Sigmoid colon (tissue), 7 donors: ENCODE measurements around the gene CLCN1. TPM values are rescaled to one million over a fixed set of nuclear protein-coding genes. Genes with fewer than 3 reads are reported as not detected.

ENCODE experiments used
- DNase-seq: peaks from one replicate; pipeline ENCODE4 v3.0.0-alpha.2; 2019
- H3K27ac ChIP-seq, 4 donors: fragments of 200-600 bp; sonication (generic); one replicate each; pipeline ENCODE4 v1.5.1; 2016 to 2019; ENCODE audit warnings: mild to moderate bottlenecking in 1 of 4
- H3K27me3 ChIP-seq, 3 donors: fragments of 200-600 bp; sonication (generic); one replicate each; pipeline ENCODE4 v1.5.1; 2019; ENCODE audit warnings: mild to moderate bottlenecking in 1 of 3
- H3K36me3 ChIP-seq, 4 donors: fragments of 200-600 bp; sonication (generic); one replicate each; pipeline ENCODE4 v1.5.1; 2016 to 2019
- H3K4me1 ChIP-seq, 4 donors: fragments of 200-600 bp; sonication (generic); one replicate each; pipeline ENCODE4 v1.5.1; 2017 to 2019
- H3K4me3 ChIP-seq, 4 donors: fragments of 200-600 bp; sonication (generic); one replicate each; pipeline ENCODE4 v1.5.1; 2017 to 2019; ENCODE audit warnings: mild to moderate bottlenecking in 2 of 4, moderate library complexity in 1 of 4
- H3K9me3 ChIP-seq, 4 donors: fragments of 200-600 bp in 3 of 4; sonication (generic) in 3 of 4; one replicate each; pipeline versions ENCODE4 v1.5.1 to v1.6.1; 2013 to 2019
- EP300 ChIP-seq, 4 donors: sonication (generic); formaldehyde crosslinking; IDR thresholded peaks; one replicate each; pipeline ENCODE4 v1.6.1; 2017; ENCODE audit warnings: antibody characterized with exemption in 4 of 4
- POLR2A ChIP-seq, 2 donors: fragments of 450-650 bp; IDR thresholded peaks; one replicate each; pipeline ENCODE4 v1.6.1; 2016; ENCODE audit warnings: antibody characterized with exemption in 2 of 2, mild to moderate bottlenecking in 2 of 2, moderate library complexity in 2 of 2
- POLR2AphosphoS5 ChIP-seq, 4 donors: sonication (generic); formaldehyde crosslinking; IDR thresholded peaks; one replicate each; pipeline ENCODE4 v1.6.1; 2017; ENCODE audit warnings: antibody characterized with exemption in 4 of 4
- WGBS, 2 donors: extraction: QIAGEN DNeasy Blood & Tissue Kit; methylation state at CpG; one replicate each; pipeline ENCODE4 v1.1.7; 2013; 5-methylcytosine and 5-hydroxymethylcytosine counted together
- intact Hi-C: fragments of 100-400 bp; cut with DNase I; formaldehyde crosslinking; loops from one replicate; pipeline ENCODE4 v1.15.1; 2023
- polyA plus RNA-seq, 3 donors: library from polyadenylated mRNA; stranded (reverse); fragments of 200-250 nt; gene quantifications; one replicate each; pipeline ENCODE4 v1.2.3, GENCODE V29; 2013
- total RNA-seq, 4 donors: library from RNA; depleted of rRNA; stranded (reverse); fragments of >200 nt; gene quantifications; one replicate each; pipeline ENCODE4 v1.1.0, GENCODE V29; 2016
- TF ChIP-seq, protein P1 (sequence below), 4 experiments: fragments of 450-650 bp in 3 of 4; fragments of 200-600 bp in 1 of 4; IDR thresholded peaks; one replicate each; pipeline ENCODE4 v1.5.1; 2016 to 2019; ENCODE audit warnings: antibody characterized with exemption in 4 of 4, mild to moderate bottlenecking in 3 of 4, moderate library complexity in 2 of 4
- donor health status: healthy with polysubstance abuse.
- donor health status: Bipolar disorder and iron deficiency.
- donor health status: healthy.

CLCN1 gene
- total and polyA plus RNA-seq, 7 donors, result 0.14 to 0.15 TPM; not detected in 5

DNA sequence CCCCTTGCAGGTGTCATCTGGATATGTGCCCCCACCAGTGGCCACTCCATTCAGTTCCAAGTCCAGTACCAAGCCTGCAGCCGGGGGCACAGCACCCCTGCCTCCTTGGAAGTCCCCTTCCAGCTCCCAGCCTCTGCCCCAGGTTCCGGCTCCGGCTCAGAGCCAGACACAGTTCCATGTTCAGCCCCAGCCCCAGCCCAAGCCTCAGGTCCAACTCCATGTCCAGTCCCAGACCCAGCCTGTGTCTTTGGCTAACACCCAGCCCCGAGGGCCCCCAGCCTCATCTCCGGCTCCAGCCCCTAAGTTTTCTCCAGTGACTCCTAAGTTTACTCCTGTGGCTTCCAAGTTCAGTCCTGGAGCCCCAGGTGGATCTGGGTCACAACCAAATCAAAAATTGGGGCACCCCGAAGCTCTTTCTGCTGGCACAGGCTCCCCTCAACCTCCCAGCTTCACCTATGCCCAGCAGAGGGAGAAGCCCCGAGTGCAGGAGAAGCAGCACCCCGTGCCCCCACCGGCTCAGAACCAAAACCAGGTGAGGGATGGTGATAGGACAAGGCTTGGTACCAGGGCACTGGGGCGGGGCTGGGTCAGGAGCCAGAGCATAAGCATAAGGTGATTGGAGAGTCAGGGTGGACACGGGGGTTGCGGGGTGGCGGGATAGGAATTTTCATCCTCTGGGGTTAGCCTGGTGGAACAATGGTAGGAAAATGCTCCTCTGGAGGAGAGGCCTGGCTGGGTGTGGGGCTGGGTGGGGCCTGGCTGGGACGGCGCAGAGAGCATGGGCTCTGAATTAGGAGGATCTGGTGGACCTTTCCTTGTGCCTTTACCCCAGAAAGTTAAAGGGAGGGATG, 67.1 kb downstream of the CLCN1 start:
- intact Hi-C loops, result loop anchor here (5.0 to 10.0 kb wide), 5 partner anchors 34 to 528 kb away; partner anchors contain the start of genes CASP2, EPHB6, GSTK1 and TCAF1
- Histone ChIP-seq H3K4me1 (peaks cover 0 to 80% (median 77%) of the 10 kb centered on the region in 4 donors), H3K36me3 (peaks cover 0 to 19% (median 9%) of the 10 kb centered on the region in 4 donors), H3K4me3 (peak overlapping the region; percentile 82 to 100 (median 91)), H3K27me3 (no peaks in the 10 kb centered on the region), H3K9me3 (no peaks in the 10 kb centered on the region), H3K27ac (peak overlapping the region; percentile 97 to 100 (median 100))
- WGBS, 2 donors, result 87 to 92% methylated on average over 15 of the region's 15 CpGs
- TF ChIP-seq, protein P1, sequence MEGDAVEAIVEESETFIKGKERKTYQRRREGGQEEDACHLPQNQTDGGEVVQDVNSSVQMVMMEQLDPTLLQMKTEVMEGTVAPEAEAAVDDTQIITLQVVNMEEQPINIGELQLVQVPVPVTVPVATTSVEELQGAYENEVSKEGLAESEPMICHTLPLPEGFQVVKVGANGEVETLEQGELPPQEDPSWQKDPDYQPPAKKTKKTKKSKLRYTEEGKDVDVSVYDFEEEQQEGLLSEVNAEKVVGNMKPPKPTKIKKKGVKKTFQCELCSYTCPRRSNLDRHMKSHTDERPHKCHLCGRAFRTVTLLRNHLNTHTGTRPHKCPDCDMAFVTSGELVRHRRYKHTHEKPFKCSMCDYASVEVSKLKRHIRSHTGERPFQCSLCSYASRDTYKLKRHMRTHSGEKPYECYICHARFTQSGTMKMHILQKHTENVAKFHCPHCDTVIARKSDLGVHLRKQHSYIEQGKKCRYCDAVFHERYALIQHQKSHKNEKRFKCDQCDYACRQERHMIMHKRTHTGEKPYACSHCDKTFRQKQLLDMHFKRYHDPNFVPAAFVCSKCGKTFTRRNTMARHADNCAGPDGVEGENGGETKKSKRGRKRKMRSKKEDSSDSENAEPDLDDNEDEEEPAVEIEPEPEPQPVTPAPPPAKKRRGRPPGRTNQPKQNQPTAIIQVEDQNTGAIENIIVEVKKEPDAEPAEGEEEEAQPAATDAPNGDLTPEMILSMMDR (IDR thresholded peaks at IDR 0.05), result no peak
- TF ChIP-seq POLR2AphosphoS5 (IDR thresholded peaks at IDR 0.05) (no peak), POLR2A (IDR thresholded peaks at IDR 0.05) (no peak), EP300 (IDR thresholded peaks at IDR 0.05) (no peak)
- peak; percentile 71 for DNase-seq

DNA sequence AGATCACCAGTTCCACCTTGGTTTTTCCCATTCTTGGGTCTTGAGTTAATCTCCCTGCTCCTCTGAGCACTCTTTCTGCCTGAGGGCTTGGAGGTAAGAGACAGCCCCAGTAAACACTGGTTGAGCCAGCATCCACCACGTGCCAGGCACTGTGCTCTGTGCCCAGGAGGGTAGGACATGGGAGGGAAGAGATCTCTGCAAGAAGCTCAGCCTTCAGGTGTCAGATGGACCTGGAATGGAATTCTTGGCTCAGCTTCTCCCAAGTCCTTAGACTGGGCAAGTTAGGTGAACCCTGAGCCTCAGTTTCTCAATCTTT, 67.7 kb downstream of the CLCN1 start:
- peak overlapping the region; percentile 97 to 100 (median 100) for H3K27ac ChIP-seq
- intact Hi-C loops, result loop anchor here (5.0 to 10.0 kb wide), 5 partner anchors 34 to 529 kb away; partner anchors contain the start of genes CASP2, EPHB6, GSTK1 and TCAF1
- peaks cover 0 to 80% (median 78%) of the 10 kb centered on the region in 4 donors for H3K4me1 ChIP-seq
- peak overlapping the region in 3 of 4 donors; percentile 90 to 100 (median 92) for H3K4me3 ChIP-seq
- TF ChIP-seq POLR2AphosphoS5 (IDR thresholded peaks at IDR 0.05), result no peak
- TF ChIP-seq POLR2A (IDR thresholded peaks at IDR 0.05), result no peak
- TF ChIP-seq EP300 (IDR thresholded peaks at IDR 0.05), result no peak
- TF ChIP-seq, protein P1 (IDR thresholded peaks at IDR 0.05), result no peak
- DNase-seq, result peak; percentile 66
- H3K27me3 ChIP-seq, result no peaks in the 10 kb centered on the region
- H3K9me3 ChIP-seq, result no peaks in the 10 kb centered on the region
- peaks cover 4 to 25% (median 14%) of the 10 kb centered on the region in 4 donors for H3K36me3 ChIP-seq
- 71 to 88% methylated on average over 1 of the region's 1 CpG for WGBS, 2 donors

DNA sequence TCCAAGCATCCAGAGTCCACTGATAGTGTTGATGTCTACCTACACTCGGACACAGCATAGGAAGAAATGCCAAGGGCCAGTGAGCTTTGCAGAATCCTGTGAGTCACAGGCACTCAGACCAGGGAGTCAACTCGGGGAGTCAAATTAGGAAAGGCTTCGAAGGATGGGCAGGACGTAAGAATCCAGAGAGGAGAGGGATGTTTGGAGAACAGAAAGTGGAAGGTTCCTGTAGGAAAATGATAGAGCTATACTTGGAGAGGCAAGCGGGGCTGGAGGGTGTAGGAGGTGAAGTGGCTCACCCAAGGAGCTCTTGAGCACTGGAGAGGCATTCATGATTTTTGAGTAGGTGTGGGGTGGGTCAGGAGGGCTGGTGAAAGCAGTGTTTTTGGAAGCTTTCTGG, 68.2 kb downstream of the CLCN1 start:
- 66 to 81% methylated on average over 5 of the region's 5 CpGs for WGBS, 2 donors
- DNase-seq, result peak; percentile 74
- H3K4me3 ChIP-seq, result peak overlapping the region in 3 of 4 donors; percentile 90 to 100 (median 92)
- peaks cover 0 to 80% (median 77%) of the 10 kb centered on the region in 4 donors for H3K4me1 ChIP-seq
- no peaks in the 10 kb centered on the region for H3K27me3 ChIP-seq
- TF ChIP-seq POLR2A (IDR thresholded peaks at IDR 0.05), result no peak
- TF ChIP-seq, protein P1 (IDR thresholded peaks at IDR 0.05), result no peak
- no peak for TF ChIP-seq POLR2AphosphoS5 (IDR thresholded peaks at IDR 0.05)
- no peak for TF ChIP-seq EP300 (IDR thresholded peaks at IDR 0.05)
- H3K27ac ChIP-seq, result peak overlapping the region; percentile 97 to 100 (median 100)
- peaks cover 9 to 30% (median 20%) of the 10 kb centered on the region in 4 donors for H3K36me3 ChIP-seq
- H3K9me3 ChIP-seq, result no peaks in the 10 kb centered on the region
- intact Hi-C loops, result loop anchor here (5.0 to 10.0 kb wide), 5 partner anchors 33 to 529 kb away; partner anchors contain the start of genes CASP2, EPHB6, GSTK1 and TCAF1

DNA sequence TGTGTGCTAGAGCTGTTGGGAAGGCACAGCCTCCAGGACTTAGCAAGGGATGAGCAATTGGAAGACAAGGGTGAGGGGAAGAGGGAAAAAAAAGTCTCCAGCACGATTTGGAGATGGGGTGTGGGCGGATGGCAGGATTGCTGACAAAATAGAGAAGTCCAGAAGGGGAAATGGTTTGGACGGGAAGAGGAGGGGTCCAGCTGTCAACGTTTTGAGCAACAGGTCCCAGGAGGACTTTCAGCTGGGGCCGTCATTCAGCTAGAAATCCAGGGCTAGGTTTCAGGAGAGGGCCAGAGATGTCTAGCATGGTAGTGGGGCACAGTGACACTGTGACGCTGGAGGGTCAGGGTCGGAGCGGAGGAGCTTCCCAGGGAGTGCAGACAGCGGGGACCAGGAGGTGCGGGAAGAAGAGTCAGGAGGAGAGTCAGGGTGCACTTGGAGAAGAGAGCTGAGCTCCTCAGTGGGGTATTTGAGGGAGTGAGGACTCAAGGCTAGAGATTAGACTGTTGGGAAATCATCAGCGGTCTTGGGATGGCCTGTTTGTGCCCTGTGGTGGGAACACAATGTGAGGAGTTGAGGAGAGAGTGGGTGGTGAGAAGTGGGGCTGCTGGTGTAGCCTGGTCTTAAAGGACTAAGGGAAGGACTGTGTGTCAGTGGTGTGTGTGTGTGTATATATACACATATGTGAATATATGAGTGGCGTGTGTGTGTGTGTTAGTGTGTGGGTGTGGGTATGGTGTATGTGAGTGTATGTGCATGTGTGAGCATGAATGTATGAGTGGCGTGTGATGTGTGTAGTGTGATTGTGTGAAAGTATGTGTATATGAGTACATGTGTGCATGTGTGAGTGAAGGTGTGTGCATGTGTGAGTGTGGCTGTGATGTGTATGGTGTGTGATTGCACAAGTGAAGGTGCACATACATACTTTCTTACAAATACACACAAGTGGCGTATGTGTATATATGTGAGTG, 69.0 kb downstream of the CLCN1 start:
- intact Hi-C loops, result loop anchor here (5.0 to 10.0 kb wide), 5 partner anchors 32 to 530 kb away; partner anchors contain the start of genes CASP2, EPHB6, GSTK1 and TCAF1
- H3K36me3 ChIP-seq, result peaks cover 13 to 38% (median 27%) of the 10 kb centered on the region in 4 donors
- peak overlapping the region; percentile 97 to 100 (median 100) for H3K27ac ChIP-seq
- peaks cover 0 to 78% (median 75%) of the 10 kb centered on the region in 4 donors for H3K4me1 ChIP-seq
- no peaks in the 10 kb centered on the region for H3K27me3 ChIP-seq
- peak; percentile 65 for DNase-seq
- H3K9me3 ChIP-seq, result no peaks in the 10 kb centered on the region
- H3K4me3 ChIP-seq, result peak overlapping the region in 3 of 4 donors; percentile 90 to 100 (median 92)
- 67 to 86% methylated on average over 14 of the region's 14 CpGs for WGBS, 2 donors
- no peak for TF ChIP-seq EP300 (IDR thresholded peaks at IDR 0.05)
- TF ChIP-seq POLR2A (IDR thresholded peaks at IDR 0.05), result no peak
- TF ChIP-seq, protein P1 (IDR thresholded peaks at IDR 0.05), result no peak
- peak in 2 of 4 donors; percentile 6 to 32 for TF ChIP-seq POLR2AphosphoS5 (IDR thresholded peaks at IDR 0.05)
